HG03025 (cell line): ENCODE results near the gene AUTS2.

ENCODE experiments used
- ATAC-seq: cut with Tn5 transposase; IDR thresholded peaks from one replicate; pipeline ENCODE4 v1.9.1; 2021; ENCODE audit warnings: mild to moderate bottlenecking, moderate library complexity; ENCODE audit not compliant: unreplicated experiment, low FRiP score

AUTS2 gene

GRCh38 chr7:70701991-70702390 is 1103.7 kb downstream of the AUTS2 start:
- no peak for ATAC-seq

GRCh38 chr7:70703785-70704184 is 1105.5 kb downstream of the AUTS2 start:
- no peak for ATAC-seq

GRCh38 chr7:70704831-70705346 is 1106.6 kb downstream of the AUTS2 start:
- ATAC-seq: no peak

GRCh38 chr7:70706204-70706603 is 1107.9 kb downstream of the AUTS2 start:
- ATAC-seq: no peak

- no peak for ATAC-seq
Measured at GRCh38 chr7:70706698-70707097, 1108.4 kb downstream of the AUTS2 start.

DNA sequence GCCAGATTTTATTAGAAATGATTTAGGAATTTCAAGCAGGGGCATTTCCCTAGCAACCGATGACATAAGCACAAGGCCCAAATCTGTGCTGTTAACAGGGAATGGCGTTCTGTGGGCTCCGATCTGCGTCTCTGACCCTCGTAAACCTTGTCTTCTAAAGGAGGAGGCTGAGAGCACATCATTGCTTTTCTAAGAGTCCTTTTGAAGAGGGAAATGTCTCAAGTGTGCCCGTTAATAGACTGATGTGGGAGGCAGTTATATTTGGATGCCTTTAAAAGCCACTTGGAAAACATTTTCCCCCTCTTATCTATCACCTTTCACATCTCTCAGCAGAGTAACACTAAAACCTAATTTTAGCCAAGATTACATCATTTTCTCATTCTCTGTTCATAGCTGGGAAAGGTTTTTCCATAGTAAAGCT is 1109.6 kb downstream of the AUTS2 start:
- ATAC-seq: no peak

DNA sequence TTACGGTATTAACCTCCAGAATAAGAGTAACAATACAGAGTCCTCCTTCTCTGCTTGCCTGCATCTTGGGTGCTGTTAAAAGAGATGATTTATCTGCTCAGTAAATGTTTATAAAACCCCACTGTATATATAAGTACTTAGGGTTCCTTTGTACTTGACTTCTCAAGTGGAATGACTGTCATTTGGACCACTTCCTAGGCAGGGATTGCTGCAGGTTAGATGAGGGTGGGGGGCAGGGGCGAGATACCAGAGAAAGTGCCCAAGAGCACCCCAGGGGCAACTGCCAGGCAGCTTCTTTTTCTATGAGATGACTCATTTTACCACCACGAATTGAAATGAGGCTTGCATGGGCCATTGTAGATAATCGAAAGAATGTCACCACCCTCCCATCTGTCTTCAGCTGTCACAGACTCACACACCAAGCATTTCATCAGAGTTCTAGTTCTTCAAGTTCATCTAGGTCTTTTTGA is 1111.8 kb downstream of the AUTS2 start:
- ATAC-seq: no peak

DNA sequence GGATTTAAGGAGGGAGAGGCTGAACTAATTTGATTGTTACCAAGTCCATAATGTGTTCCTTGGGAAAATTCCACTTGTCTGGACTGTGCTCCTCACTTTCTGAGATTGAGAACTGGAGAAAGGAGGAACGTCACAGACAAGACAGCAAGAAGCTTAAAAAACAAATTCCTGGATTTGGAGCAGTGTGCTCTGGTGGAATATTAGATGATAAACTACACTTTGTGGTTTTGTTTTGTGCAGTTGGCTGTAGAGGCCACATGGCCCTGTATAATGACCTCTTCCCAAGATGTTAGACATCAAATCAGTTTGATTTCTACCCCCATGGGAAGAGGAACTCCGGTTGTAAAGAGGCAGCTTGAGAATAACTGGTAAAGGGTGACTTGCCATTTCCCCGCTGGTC is 1112.4 kb downstream of the AUTS2 start:
- ATAC-seq: no peak

DNA sequence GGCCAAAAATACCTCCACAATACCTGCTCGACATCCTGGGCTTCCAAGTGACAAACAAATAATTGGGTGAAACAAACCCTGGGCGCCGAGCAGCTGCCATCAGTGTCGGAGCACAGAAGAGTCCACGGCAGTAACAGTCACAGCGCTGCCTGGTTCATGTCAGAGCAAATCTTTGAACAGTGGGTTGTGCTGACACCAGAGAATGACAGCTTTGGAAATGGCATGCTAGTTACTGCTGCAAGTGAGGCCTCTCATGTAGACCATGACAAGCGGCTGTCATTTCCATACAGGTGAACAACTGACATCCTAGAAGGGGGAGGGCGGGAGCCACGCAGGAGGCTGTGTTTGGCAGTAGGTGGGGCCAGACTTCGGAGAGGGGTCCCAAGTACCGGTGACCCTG is 1113.2 kb downstream of the AUTS2 start:
- no peak for ATAC-seq

- no peak for ATAC-seq
Measured at GRCh38 chr7:70712942-70713341, 1114.7 kb downstream of the AUTS2 start.

GRCh38 chr7:70714506-70715038 is 1116.3 kb downstream of the AUTS2 start:
- no peak for ATAC-seq

DNA sequence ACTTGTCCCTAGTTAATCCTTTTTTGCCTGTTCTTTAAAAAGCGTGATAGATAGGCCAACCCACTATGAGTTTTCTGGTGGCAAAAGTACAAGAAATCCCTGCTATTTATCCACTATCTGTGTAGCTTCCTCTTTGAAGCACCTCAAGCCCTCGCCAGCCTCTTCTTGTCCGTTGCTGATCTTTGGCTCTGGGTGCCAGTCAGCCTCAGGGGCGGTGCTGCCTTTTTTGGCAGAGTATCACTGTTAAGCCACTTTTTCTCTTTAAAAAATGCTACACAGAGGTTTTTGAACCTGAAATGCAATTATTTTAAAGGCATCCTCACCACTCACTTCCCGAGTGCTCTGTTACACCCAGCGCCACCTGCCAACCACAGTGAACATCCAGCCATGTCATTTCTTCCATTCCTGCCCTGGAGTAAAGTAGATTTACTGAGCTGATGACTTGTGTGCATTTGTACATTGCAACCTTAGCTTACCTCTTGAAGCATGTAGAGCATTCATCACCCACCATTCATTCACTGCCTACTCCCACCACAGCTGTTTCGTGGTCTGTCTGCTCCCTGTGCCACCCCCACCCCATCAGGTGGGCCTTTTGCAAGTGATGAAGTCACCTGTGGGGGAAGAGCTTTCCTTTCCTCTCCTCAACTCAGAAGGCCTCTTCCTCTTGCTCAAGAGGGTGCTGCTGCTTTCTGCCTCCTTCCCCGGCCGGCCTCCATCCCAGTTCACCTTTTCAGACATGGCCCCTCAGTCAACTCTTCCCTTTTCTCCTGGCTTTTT is 1119.5 kb downstream of the AUTS2 start:
- no peak for ATAC-seq

DNA sequence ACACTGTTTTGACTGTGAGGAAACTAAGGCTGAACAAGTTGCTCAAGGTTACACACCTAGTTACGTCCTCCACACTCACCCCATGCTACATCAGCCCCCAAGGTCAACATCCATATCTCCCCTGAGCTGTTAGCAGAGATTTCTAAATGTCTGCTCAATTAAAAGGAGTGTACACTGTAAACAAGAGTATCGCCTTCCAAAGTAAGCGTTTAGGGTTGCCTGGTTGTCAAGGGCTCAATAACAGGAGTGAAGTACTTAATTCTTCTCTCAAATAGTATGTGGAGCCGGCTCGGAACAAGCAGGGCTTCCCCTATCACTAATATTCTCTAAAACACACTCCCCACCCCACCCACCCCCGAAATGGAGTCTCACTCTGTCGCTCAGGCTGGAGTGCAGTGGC is 1120.8 kb downstream of the AUTS2 start:
- no peak for ATAC-seq

DNA sequence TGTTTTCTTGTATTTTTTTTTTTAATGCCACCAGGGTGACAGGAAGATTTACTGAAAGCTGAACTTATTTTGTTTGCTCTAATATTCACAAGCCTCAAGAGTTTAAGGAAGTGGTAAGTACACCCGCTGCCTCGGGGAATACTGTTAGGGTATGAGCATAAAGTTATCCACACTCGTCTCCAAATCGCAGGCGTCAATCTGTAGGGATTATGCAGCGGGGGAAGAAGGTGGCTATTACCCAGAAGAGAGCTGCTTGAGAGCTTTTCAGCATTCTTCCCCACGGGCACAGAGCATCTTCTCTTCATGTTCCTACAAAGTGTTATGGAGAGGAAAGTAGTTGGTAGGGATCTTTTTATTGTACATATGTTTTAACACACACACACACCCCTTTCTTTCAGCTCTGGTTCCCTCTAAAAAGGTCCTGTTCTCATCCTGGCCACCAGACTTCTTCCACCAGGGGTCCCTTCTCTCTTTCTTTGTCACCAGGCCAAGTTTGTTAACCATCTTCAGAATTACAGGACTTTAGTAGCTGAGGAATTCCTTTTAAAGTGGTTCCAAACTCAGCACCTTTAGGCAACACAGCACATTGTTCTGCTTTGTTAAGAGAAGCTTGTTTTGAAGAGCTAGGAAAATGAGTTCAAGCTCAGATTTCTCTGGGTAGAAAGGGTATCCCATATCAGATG is 1122.1 kb downstream of the AUTS2 start:
- ATAC-seq: no peak

GRCh38 chr7:70721500-70721899 is 1123.2 kb downstream of the AUTS2 start:
- no peak for ATAC-seq

DNA sequence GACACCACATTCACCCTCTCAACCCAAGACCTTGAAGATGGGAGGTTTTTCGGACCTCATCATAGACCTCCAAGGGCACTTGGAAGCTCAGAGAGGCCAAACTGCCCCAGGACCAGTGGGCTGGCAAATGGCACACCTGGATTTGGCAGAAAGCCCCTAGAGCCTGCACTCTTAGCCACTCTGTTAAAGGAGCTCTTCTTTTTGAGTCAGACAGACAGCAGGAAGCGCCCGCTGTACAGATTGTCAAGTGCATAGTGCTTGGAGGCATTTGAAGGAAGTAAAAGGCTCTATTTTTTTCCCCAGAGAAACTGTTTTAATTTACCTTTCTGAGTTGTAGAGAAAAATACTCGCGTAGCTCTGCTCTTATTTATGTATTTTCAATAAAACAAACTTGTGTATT is 1125.1 kb downstream of the AUTS2 start:
- no peak for ATAC-seq

- ATAC-seq: no peak
Measured at GRCh38 chr7:70725448-70725847, 1127.2 kb downstream of the AUTS2 start.

DNA sequence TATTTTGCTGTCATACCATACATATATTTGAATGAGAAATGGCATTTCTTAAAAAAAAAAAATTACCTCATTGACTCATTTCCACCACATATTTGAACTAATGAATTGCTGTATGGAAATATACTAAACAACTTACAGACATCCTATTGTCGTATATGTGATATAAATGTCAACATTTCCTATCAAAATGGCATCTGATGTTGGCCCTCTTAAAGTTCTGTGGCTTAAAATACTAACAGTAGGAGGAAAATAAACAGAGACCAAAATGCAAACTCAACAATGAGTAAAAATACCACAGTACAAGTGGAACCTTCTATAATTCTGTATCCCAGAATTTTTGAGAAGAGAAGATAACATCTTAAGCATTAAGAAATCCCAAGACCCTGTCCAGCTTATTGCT is 1128.0 kb downstream of the AUTS2 start:
- ATAC-seq: no peak

DNA sequence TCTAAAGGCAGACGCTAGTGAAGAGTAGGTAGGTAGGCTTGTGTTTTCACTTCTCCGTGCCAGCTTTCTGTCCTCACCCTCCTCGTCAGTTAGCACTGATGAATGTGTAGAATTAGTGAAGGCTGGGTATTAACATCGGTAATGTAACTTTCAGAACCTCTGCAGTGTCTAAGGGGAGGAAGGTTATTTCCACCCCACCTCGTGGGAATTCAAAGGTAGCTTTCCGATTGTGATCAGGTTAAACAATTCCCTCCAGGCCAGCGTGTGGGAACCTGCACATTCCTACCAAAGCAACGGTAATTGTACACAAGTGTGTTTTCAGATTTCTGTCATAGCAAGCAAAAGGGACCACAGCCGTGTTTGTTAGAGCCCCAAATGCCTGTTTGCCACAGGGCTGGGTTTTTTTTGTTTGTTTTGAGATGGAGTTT is 1128.7 kb downstream of the AUTS2 start:
- peak; percentile 45 for ATAC-seq

- ATAC-seq: no peak
Measured at GRCh38 chr7:70727861-70728260, 1129.6 kb downstream of the AUTS2 start.

- ATAC-seq: no peak
Measured at GRCh38 chr7:70728872-70729552, 1130.7 kb downstream of the AUTS2 start.
